PFSK-1 (cell line): ENCODE results near the gene GFY.

Experiments
- FOXP2 ChIP-seq: optimal IDR thresholded peaks from 2 replicates; pipeline ENCODE3; 2011; ENCODE audit warnings: borderline replicate concordance, control low read depth, inconsistent platforms; ENCODE audit not compliant: insufficient read depth; ENCODE audit errors: extremely low read length, extremely low read depth
- POLR2AphosphoS5 ChIP-seq: IDR thresholded peaks from 2 replicates; pipeline ENCODE4 v1.6.1; 2012; ENCODE audit warnings: low read depth, mild to moderate bottlenecking, control low read depth, low read length, moderate library complexity
- SIN3A ChIP-seq: IDR thresholded peaks from 2 replicates; pipeline ENCODE4 v1.6.1; 2012; ENCODE audit warnings: mild to moderate bottlenecking, low read length, moderate library complexity, borderline replicate concordance; ENCODE audit not compliant: insufficient read depth
- TAF1 ChIP-seq: IDR thresholded peaks from 2 replicates; pipeline ENCODE4 v1.6.1; 2012; ENCODE audit warnings: low read length, control low read depth, borderline replicate concordance; ENCODE audit not compliant: insufficient read depth
- TF ChIP-seq, protein P1 (sequence below), 2 experiments: IDR thresholded peaks; 2 replicates each; pipeline versions ENCODE4 v1.6.1 to v1.8.0; 2011 to 2012; ENCODE audit warnings: low read depth in 2 of 2, low read length in 2 of 2, control low read depth in 1 of 2, inconsistent platforms in 1 of 2, mild to moderate bottlenecking in 1 of 2, moderate library complexity in 1 of 2; ENCODE audit not compliant: insufficient read depth in 1 of 2

Gene GFY

DNA sequence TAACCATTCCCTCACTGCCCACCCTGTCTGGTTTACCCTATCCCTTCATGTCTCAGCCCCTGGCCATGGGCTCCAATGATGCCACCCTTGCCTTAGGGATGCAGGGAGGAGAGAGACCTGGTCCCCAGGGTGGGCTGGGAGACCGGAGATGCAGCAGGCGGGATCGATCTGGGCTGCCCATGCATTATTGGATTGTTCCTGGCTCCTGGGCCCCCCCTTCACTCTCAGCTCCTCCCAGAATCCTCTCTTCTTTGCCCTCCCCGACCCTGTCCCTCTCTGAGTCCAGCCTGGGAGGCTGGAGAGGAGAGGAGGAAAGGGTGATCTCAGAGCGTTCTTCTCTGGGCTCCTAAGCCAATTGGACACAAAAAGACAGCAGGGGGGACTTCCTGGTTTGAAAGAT, 31.3 kb upstream of the GFY start:
- TF ChIP-seq, protein P1, sequence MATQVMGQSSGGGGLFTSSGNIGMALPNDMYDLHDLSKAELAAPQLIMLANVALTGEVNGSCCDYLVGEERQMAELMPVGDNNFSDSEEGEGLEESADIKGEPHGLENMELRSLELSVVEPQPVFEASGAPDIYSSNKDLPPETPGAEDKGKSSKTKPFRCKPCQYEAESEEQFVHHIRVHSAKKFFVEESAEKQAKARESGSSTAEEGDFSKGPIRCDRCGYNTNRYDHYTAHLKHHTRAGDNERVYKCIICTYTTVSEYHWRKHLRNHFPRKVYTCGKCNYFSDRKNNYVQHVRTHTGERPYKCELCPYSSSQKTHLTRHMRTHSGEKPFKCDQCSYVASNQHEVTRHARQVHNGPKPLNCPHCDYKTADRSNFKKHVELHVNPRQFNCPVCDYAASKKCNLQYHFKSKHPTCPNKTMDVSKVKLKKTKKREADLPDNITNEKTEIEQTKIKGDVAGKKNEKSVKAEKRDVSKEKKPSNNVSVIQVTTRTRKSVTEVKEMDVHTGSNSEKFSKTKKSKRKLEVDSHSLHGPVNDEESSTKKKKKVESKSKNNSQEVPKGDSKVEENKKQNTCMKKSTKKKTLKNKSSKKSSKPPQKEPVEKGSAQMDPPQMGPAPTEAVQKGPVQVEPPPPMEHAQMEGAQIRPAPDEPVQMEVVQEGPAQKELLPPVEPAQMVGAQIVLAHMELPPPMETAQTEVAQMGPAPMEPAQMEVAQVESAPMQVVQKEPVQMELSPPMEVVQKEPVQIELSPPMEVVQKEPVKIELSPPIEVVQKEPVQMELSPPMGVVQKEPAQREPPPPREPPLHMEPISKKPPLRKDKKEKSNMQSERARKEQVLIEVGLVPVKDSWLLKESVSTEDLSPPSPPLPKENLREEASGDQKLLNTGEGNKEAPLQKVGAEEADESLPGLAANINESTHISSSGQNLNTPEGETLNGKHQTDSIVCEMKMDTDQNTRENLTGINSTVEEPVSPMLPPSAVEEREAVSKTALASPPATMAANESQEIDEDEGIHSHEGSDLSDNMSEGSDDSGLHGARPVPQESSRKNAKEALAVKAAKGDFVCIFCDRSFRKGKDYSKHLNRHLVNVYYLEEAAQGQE (IDR thresholded peaks at IDR 0.05; ENCODE audit: insufficient read depth in 1 of 2, low read depth in 2 of 2, low read length in 2 of 2) = no peak
- TF ChIP-seq POLR2AphosphoS5 (no peak), SIN3A (no peak), TAF1 (no peak), FOXP2 (no peak)

DNA sequence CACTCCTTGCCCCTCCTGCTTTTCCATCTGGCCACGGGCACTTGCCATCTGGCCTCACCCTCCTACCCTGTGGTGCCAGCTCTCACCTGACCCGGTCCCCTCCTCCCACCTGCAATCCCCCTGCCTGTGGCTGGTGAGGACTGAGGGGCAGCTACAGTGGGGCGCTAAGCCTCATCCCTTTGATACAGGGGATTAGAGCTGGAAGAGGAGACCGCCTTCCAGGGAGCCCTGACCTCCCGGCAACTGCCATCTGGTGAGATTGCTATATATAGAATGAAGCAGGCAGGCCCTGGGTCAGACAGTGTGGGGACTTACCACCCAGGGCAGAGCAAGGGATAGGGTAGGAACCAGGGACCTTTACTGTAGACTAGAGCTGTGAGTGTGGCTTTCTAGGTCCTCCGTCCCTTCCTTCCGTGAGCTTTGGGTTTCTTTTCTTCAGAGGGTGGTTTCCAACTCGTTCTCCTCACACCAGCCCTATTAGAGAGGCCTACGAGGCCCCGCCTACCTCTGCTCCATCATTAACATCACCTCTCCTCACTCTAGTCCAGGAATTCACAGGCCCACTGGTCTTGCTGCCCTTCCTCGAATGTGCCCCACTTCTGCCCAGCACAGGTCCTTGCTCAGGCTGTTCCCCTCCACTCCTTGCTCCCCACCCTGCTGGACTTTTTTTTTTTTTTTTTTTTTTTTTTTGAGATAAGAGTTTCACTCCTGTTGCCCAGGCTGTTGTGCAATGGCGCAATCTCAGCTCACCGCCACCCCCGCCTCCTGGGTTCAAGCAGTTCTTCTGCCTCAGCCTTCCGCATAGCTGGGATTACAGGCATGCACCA, 29.4 kb upstream of the GFY start:
- TF ChIP-seq FOXP2 (no peak), POLR2AphosphoS5 (no peak), TAF1 (no peak), SIN3A (no peak)
- TF ChIP-seq, protein P1 (IDR thresholded peaks at IDR 0.05; ENCODE audit: insufficient read depth in 1 of 2, low read depth in 2 of 2, low read length in 2 of 2) = no peak

DNA sequence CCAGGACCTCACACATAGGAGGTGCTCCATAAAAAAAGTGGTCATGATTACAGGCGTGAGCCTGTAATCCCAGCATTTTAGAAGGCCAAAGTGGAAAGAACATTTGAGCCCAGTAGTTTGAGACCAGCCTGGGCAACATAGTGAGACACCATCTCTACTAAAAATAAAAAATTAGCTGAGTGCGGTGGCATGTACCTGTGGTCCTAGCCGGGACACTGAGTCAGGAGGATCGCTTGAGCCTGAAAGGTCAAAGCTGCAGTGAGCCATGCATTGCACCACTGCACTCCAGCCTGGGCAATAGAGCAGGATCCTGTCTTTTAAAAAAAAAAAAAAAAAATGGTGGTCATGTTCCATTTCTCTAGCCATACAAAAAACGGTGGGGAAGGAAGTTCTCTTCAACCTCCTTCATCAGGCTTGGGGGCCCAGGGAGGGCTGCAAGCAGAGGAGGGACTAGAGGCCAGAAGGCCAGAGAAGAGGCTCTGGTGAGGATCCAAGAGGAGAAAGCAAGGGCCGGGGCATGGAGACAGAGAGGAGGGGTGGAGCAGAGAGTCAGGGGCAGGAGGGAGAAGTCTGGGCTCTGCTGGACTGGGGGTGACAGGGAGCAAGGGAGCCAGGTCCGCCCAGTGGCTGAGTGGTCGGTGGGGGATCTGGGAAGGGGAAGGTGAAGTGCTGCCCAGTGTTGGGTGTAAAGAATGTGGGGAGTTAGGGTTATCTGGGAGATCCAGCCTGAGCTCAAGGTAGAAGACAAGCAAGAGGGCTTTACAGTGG, 28.3 kb upstream of the GFY start:
- no peak for TF ChIP-seq FOXP2
- TF ChIP-seq, protein P1 (IDR thresholded peaks at IDR 0.05; ENCODE audit: insufficient read depth in 1 of 2, low read depth in 2 of 2, low read length in 2 of 2) = no peak

DNA sequence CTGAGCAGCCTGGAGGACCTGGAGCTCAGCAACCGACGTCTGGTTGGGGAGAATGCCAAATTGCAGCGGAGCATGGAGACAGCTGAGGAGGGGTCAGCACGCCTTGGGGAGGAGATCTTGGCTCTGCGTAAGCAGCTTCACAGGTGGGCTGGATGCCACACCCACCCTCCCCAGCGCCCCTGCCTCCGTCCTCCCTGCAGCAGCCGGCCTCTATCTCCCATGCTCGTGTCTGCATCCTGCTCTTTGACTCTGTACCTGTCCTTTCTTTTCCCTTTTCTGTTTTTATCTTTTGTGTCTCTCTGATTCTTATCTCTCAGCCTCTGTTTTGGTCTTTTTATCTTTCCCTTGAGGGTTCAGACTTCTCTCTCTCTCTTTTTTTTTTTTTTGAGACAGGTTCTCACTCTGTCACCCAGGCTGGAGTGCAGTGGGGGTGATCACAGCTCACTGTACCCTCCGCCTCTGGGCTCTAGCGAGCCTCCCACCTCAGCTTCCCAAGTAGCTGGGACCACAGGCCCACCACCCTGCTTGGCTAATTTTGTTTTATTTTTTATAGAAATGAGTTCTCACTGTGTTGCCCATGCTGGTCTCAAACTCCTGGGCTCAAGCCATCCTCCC, 27.1 kb upstream of the GFY start:
- no peak for TF ChIP-seq FOXP2
- no peak for TF ChIP-seq POLR2AphosphoS5
- TF ChIP-seq SIN3A = no peak
- TF ChIP-seq, protein P1 (IDR thresholded peaks at IDR 0.05; ENCODE audit: insufficient read depth in 1 of 2, low read depth in 2 of 2, low read length in 2 of 2) = no peak
- TF ChIP-seq TAF1 = no peak
